HG02759 (cell line): Measurements from ENCODE around the gene CYBA.
A peak's percentile ranks its signal among the peaks of the same experiment; 100 is the strongest.

Experiments used
- ATAC-seq: cut with Tn5 transposase; IDR thresholded peaks from one replicate; pipeline ENCODE4 v1.9.1; 2021; ENCODE audit warnings: mild to moderate bottlenecking, moderate library complexity; ENCODE audit not compliant: unreplicated experiment

Gene CYBA

GRCh38 chr16:88650749-88651275, at the start of gene CYBA:
TSS of gene CYBA (minus strand) at chr16:88651053. CDS start at chr16:88651013, 40 bp downstream.
- peak; percentile 75 for ATAC-seq

DNA sequence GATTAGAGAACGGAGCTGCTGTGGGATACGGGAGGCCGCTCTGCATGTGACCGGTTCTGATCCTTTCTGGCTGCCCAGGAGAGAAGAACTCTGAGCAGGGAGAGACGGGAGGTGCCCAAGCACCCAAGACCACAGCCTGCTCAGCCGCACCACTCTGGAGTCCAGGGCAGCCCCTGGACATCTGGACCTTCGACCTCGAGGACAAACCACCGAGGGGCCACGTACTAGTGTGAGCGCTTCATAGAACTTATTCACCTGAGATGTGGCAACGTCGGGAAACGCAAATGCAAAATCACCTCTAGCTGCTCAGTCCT, 49.4 kb upstream of the CYBA start:
- no peak for ATAC-seq

DNA sequence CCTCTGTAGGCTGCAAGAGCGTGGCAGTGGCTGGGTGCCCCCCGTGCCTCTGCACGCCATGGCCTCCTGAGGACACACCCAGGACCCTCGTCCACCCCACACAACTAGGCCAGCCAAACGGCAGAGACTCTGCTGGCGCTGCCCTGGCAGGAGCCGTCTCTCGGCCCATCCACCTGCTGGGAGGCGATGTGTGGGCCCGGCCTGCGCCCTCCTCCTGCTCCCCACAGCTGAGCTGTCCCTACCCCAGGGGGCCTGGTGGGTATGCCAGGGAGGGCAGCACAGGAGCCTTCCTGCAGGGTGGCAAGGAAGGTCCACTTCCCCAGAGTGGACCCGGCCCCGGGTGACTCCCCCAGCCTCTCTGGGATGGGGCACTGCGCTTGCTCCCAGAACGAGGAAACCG, 48.3 kb upstream of the CYBA start:
- no peak for ATAC-seq

DNA sequence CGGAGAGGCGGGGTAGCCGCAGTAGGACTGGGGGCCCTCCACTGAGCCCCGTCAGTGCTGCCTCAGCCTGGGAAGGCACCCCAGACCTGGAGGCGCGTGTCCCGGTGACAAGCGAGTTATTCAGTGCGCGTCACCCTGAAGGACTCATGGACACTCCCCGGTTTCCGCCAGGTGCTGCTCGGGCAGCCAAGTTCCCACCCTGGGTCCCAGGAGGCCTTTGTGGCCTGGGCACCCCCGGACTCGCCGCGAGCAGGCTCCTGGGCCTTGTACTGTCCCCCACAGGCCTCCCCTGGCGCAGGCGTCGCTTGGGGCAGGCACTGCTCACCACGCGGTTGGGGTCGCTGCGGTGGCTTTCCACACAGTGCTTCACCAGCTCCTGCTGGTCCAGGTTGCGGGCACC, 47.8 kb upstream of the CYBA start:
- no peak for ATAC-seq

DNA sequence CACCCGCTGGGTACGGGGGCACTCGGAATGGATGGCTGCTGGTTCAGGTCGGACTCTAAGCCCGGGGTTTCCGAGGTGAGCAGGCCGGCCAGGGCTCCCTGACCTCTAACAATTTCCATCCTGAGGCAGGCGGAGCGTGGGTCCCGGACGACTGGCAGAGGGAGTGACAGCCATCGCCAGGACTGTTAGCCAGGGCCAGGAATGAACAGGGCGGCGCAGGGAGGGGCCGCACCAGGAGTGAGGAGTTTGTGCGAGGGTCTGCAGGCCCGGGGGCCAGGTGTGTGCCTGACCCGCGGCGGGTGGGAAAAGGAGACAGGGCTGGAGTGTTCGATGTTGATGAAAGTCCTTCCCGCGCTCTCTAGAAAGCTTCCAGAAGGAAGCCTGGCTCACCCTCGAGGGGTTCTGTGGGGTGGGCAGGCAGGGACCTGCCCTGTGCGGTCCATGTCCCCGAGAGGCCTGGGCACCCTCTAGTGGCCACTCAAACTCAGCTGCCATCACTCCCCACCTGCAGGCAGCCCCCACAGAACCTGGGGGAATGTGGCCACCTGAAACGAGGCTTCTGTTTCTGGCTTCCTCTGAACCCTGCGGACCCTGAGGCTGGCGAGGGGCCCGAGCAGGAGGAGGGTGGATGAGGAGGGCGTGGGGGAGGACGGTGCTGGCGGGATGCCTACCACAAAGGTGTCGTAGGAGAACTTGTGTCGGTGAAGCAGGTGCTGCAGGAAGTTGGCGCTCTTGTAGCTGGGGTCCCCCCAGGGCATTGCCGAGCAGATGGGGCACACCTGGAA, 47.2 kb upstream of the CYBA start:
- ATAC-seq = no peak

DNA sequence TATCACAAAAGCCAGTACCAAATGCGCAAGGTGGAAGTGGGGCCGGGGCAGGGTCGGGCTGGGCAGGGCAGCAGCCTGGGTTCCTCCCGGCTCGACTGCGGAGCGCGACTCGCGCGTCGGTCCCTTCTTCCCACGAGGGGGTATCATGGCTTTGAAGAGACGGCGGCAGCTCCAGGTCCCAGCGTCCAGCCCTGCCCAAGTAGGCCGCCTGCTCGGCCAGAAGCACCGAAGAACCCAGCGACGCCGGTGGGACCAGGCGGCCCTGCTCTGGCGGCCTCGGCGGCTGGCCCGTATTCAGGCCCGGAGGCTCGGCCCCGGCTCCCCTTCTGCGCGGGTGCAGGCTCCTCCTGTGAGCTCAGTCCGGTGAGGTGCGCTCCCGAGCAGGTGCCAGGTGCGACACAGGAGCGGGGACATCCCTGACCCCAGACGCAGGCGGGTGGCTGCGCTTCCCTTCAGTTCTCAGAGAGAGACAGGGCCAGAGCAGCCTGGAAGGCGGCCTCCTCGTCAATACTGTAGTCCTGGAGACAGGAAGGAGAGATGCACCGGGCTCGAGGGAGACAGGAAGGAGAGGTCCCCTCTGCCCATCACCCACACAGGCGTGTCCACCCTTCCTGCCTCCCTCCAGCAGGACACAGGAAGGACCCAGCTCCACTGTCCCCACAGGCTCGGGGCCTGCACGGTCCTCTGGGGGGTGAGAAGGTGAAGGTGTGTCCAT, 46.4 kb upstream of the CYBA start:
- no peak for ATAC-seq

DNA sequence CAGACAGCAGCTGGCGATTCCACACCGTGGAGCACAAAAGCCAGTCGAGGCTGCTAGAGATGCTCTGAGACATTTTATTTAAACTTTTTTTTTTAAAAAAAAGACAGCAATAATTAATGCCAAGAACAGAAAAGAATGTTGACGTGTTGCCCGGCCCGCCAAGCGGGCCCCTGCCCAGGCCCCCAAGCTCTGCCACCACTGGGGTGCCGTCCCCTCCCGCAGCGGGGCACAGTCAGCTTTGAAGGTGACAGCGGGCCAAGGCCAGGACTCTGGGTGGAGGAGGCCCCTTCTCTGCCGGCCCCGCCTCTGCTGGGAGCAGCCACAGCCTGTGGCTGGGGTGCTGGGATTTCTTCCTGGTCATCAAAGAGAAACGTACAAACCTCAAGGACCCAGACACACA, 45.6 kb upstream of the CYBA start:
- no peak for ATAC-seq

DNA sequence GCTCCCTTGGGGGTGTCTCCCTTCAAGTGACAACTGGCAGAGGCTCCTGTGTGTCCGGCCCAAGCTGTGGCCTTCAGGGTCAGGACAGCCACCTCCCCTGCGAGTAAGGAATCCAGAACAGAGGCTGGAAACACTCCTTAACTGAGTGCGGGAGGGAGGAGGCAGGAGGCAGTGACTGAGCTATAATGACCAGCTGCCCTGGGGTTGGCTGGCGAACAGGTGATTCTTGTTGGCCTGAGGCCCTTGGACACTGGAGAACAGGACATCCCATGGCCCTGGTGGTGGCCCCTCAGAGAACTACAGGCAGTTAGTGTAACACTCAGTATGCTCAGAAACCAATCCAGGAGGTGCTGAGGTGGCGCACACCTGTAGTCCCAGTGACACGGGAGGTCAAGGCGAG, 44.9 kb upstream of the CYBA start:
- no peak for ATAC-seq

- ATAC-seq = no peak
Measured at GRCh38 chr16:88695218-88695617, 44.4 kb upstream of the CYBA start.

DNA sequence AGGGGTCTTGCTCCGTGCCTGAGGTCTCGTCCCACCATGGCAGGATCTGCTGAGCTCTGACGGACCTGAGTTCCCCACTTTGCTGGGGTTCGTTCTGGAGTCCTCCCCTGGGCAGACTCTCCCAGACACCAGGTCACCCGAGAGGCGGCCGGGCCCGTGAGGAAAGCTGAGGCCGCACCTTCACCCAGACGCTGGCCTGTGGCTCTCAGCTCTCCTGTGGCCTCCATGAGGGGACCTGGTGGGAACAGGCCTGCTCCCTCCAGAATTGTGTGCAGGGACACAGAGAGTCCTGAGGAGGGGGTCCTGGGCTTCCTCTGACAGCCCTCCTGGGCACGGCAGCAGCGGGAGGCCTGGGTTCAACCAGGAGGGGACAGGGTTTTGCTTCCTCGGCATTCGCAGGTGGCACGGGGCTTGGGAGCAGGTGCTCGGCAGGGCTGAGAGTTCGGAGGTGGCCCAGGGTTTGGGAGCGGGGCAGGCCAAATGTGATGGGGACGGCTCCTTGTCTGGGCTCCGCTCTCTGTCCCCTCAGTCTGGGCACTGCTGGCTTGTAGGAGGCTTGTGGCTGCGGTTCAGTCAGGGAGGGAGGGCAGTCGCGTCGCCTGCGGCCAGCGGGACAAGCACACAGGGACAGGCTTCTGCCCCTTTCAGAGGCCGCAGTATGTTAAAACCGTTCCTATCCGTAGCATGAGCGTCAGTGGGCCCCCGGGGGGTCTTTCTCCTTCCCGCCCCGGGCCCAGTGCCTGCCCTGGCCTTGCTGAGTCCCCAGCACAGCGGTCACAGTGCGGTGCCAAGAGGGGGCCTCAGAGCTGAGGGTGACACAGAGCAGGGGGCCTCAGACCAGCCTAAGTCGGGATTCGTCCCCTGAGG, 43.6 kb upstream of the CYBA start:
- ATAC-seq = no peak

DNA sequence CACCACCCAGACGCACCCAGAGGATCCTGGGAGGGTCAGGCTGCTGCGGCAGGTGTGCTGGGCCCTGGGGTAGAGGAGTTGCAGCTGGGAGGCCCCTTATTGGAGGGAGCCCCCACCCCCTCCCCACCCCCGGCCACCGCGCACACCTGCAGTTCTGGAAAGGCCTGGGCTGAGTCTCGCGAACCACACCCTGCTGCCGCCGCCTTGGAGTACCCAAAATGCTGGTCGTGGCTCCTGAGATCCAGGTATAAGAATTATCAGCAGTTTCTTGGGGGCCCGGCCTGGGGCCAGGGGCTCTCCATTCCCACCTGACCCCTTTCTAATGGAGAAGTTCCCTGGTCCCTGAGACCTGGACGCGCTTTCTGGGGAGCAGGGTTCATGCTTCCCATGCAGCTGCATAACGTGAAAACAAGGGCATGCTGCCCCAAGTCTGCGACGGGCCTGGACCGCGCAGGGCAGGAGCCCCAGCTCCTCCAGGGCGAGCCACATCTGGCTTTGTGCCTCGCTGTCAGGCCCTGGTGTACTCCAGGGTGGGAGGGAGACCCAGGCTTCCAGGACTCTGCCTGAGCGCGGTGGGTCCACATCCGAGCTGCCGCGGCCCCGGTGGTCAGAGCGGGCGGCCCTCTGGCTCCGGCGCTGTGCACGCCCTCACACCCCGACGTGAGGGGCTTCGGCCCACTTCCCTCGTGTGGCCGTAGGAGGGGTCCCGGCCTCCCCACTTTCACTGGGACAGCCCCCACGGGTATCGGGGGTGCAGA, 42.7 kb upstream of the CYBA start:
- ATAC-seq = no peak

GRCh38 chr16:88692861-88693260, 42.0 kb upstream of the CYBA start:
- ATAC-seq = no peak

- ATAC-seq = no peak
Measured at GRCh38 chr16:88691924-88692560, 41.2 kb upstream of the CYBA start.

GRCh38 chr16:88691129-88691813, 40.4 kb upstream of the CYBA start:
- no peak for ATAC-seq

GRCh38 chr16:88690341-88691128, 39.7 kb upstream of the CYBA start:
- no peak for ATAC-seq

- ATAC-seq = no peak
Measured at GRCh38 chr16:88688013-88688778, 37.3 kb upstream of the CYBA start.

DNA sequence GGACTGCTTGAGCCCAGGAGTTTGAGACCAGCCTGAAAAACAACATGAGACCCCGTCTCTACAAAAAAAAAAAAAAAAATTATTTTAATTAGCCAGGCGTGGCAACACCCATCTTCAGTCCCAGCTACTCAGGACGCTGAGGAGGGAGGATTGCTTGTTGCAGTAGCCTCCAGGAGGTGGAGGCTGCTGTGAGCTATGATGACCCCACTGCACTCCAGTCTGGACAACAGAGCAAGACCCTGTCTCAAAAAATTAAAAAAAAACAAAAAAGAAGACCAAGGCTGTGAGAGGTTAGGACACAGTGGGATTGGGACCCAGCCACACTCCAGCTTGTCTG, 36.8 kb upstream of the CYBA start:
- no peak for ATAC-seq

- ATAC-seq = no peak
Measured at GRCh38 chr16:88687254-88687576, 36.4 kb upstream of the CYBA start.
